CD4-positive, alpha-beta T cell treated with Interleukin-17A for 1 hour (primary cell): ENCODE results near the gene SRGAP3.
"Not testable (repeated sequence)": the region's sequence is repeated elsewhere in the genome, so short reads cannot be mapped to it uniquely, and the experiment has no call there.

Source experiments
- DNase-seq: peaks from one replicate; pipeline ENCODE4 v3.0.0-alpha.2; 2020

Gene SRGAP3

GRCh38 chr3:9249273-9250192, at the start of gene SRGAP3:
SRGAP3 (minus strand) TSS chr3:9249646; CDS start chr3:9248951, 695 bp downstream.
- DNase-seq, result peak; percentile 80

GRCh38 chr3:9298236-9298635, 48.8 kb upstream of the SRGAP3 start:
- no peak for DNase-seq

GRCh38 chr3:9296241-9296640, 46.8 kb upstream of the SRGAP3 start:
- no peak for DNase-seq

GRCh38 chr3:9295007-9295406, 45.6 kb upstream of the SRGAP3 start:
- DNase-seq, result no peak

GRCh38 chr3:9293953-9294352, 44.5 kb upstream of the SRGAP3 start:
- not testable (repeated sequence) for DNase-seq

- DNase-seq, result no peak
These were observed 43.6 kb upstream of the SRGAP3 start for GRCh38 chr3:9293076-9293475.

- DNase-seq, result no peak
These were observed 43.1 kb upstream of the SRGAP3 start for GRCh38 chr3:9292516-9292915.

GRCh38 chr3:9291821-9292410, 42.5 kb upstream of the SRGAP3 start:
- DNase-seq, result no peak

- no peak for DNase-seq
These were observed 41.1 kb upstream of the SRGAP3 start for GRCh38 chr3:9290566-9290965.

- DNase-seq, result not testable (repeated sequence)
These were observed 32.1 kb upstream of the SRGAP3 start for GRCh38 chr3:9281533-9281932.

GRCh38 chr3:9280451-9281219, 31.2 kb upstream of the SRGAP3 start:
- DNase-seq, result no peak

GRCh38 chr3:9279966-9280365, 30.5 kb upstream of the SRGAP3 start:
- no peak for DNase-seq

GRCh38 chr3:9278498-9278897, 29.1 kb upstream of the SRGAP3 start:
- DNase-seq, result no peak

GRCh38 chr3:9278085-9278484, 28.6 kb upstream of the SRGAP3 start:
- DNase-seq, result no peak

- no peak for DNase-seq
These were observed 27.4 kb upstream of the SRGAP3 start for GRCh38 chr3:9276761-9277370.

GRCh38 chr3:9271903-9272302, 22.5 kb upstream of the SRGAP3 start:
- no peak for DNase-seq

GRCh38 chr3:9270704-9271103, 21.3 kb upstream of the SRGAP3 start:
- no peak for DNase-seq

GRCh38 chr3:9266716-9267115, 17.3 kb upstream of the SRGAP3 start:
- no peak for DNase-seq

GRCh38 chr3:9260305-9260704, 10.9 kb upstream of the SRGAP3 start:
- DNase-seq, result no peak

- no peak for DNase-seq
These were observed 7.6 kb upstream of the SRGAP3 start for GRCh38 chr3:9257092-9257491.

GRCh38 chr3:9255976-9256375, 6.5 kb upstream of the SRGAP3 start:
- no peak for DNase-seq

- DNase-seq, result no peak
These were observed 5.3 kb upstream of the SRGAP3 start for GRCh38 chr3:9254764-9255163.

GRCh38 chr3:9253327-9253726, 3.9 kb upstream of the SRGAP3 start:
- no peak for DNase-seq
